Measurements from ENCODE around the gene CXXC5. TPM values are rescaled to one million over a fixed set of nuclear protein-coding genes. Genes with fewer than 3 reads are reported as not detected.

The CXXC5 gene
- total RNA-seq, 2 experiments from 2014 or later = 1.4 to 1.7 TPM

GRCh38 chr5:139733010-139733688, 85.0 kb downstream of the CXXC5 start:
- H3K27me3 Mint-ChIP-seq = no peaks in the 10 kb centered on the region
- H3K9me3 Mint-ChIP-seq = no peaks in the 10 kb centered on the region
- ChIA-PET CTCF (no interaction called here), POLR2A (no interaction called here)
- no peak overlapping the region for H3K4me3 Mint-ChIP-seq
- H3K36me3 Mint-ChIP-seq (ENCODE audit: low read depth) = no peaks in the 10 kb centered on the region
- no peak overlapping the region for H3K27ac Mint-ChIP-seq
- H3K4me1 Mint-ChIP-seq = no peaks in the 10 kb centered on the region
- DNase-seq = no peak

Other genes starting within 250 kb of the CXXC5 start
- 1 to 10 TPM; 9.4 to 9.5 TPM for gene SPATA24, start 244.3 kb upstream of the CXXC5 start, total RNA-seq
- gene DNAJC18, start 208.8 kb upstream of the CXXC5 start, total RNA-seq = 10 to 100 TPM; 16.1 to 17.0 TPM
- 1 to 10 TPM in 1 of 2 experiments, not detected in 1; 1.1 TPM for gene ECSCR, start 185.6 kb upstream of the CXXC5 start, total RNA-seq
- 1 to 10 TPM; 2.0 to 2.3 TPM for gene SMIM33, start 177.3 kb upstream of the CXXC5 start, total RNA-seq
- 100 to 1,000 TPM; 277 to 281 TPM for gene STING1, start 165.6 kb upstream of the CXXC5 start, total RNA-seq
- gene UBE2D2, start 87.0 kb upstream of the CXXC5 start, total RNA-seq = 100 to 1,000 TPM; 241 to 244 TPM
- not detected for gene PSD2, start 147.5 kb downstream of the CXXC5 start, total RNA-seq